ENCODE data around the gene RPS21.
"Not testable (repeated sequence)": the region's sequence is repeated elsewhere in the genome, so short reads cannot be mapped to it uniquely, and the experiment has no call there.

RPS21 gene

GRCh38 chr20:62425281-62426058, 38.6 kb downstream of the RPS21 start:
- H3K27me3 Mint-ChIP-seq = peaks cover 3% of the 10 kb centered on the region
- H3K4me1 Mint-ChIP-seq (ENCODE audit: low read depth) = no peaks in the 10 kb centered on the region
- H3K4me3 Mint-ChIP-seq = no peak overlapping the region
- H3K9me3 Mint-ChIP-seq (ENCODE audit: low read depth) = no peaks in the 10 kb centered on the region
- no peak overlapping the region for H3K27ac Mint-ChIP-seq
- H3K36me3 Mint-ChIP-seq = no peaks in the 10 kb centered on the region

GRCh38 chr20:62426059-62426348, 39.1 kb downstream of the RPS21 start:
- H3K9me3 Mint-ChIP-seq (ENCODE audit: low read depth); H3K27me3 Mint-ChIP-seq; H3K4me1 Mint-ChIP-seq (ENCODE audit: low read depth); H3K27ac Mint-ChIP-seq; H3K4me3 Mint-ChIP-seq; H3K36me3 Mint-ChIP-seq: not testable (repeated sequence)

GRCh38 chr20:62426699-62427131, 39.8 kb downstream of the RPS21 start:
- no peak overlapping the region for H3K4me3 Mint-ChIP-seq

GRCh38 chr20:62427172-62428001, 40.5 kb downstream of the RPS21 start, which contains the start of gene RBBP8NL:
Gene RBBP8NL (minus strand): TSS chr20:62427539. CDS start chr20:62419647, 7,892 bp downstream.
- Mint-ChIP-seq H3K9me3 (ENCODE audit: low read depth) (no peaks in the 10 kb centered on the region), H3K27ac (no peak within 1 kb of the TSS), H3K4me1 (ENCODE audit: low read depth) (no peaks in the 10 kb centered on the region), H3K27me3 (peaks cover 6% of the 10 kb centered on the region), H3K4me3 (no peak within 1 kb of the TSS), H3K36me3 (no peaks in the 10 kb centered on the region)

More at GRCh38 chr20:62426699-62427131, 39.8 kb downstream of the RPS21 start:
- H3K36me3 Mint-ChIP-seq = no peaks in the 10 kb centered on the region
- peaks cover 6% of the 10 kb centered on the region for H3K27me3 Mint-ChIP-seq
- no peak overlapping the region for H3K27ac Mint-ChIP-seq
- no peaks in the 10 kb centered on the region for H3K9me3 Mint-ChIP-seq (ENCODE audit: low read depth)
- no peaks in the 10 kb centered on the region for H3K4me1 Mint-ChIP-seq (ENCODE audit: low read depth)

- no peaks in the 10 kb centered on the region for H3K36me3 Mint-ChIP-seq
- no peak overlapping the region for H3K4me3 Mint-ChIP-seq
- no peaks in the 10 kb centered on the region for H3K4me1 Mint-ChIP-seq (ENCODE audit: low read depth)
- no peak overlapping the region for H3K27ac Mint-ChIP-seq
- peaks cover 6% of the 10 kb centered on the region for H3K27me3 Mint-ChIP-seq
- no peaks in the 10 kb centered on the region for H3K9me3 Mint-ChIP-seq (ENCODE audit: low read depth)
Observed at GRCh38 chr20:62428002-62428372, 41.1 kb downstream of the RPS21 start.

GRCh38 chr20:62428396-62429295, 41.7 kb downstream of the RPS21 start:
- Mint-ChIP-seq H3K4me1 (ENCODE audit: low read depth) (no peaks in the 10 kb centered on the region), H3K36me3 (no peaks in the 10 kb centered on the region), H3K27ac (no peak overlapping the region), H3K27me3 (peaks cover 6% of the 10 kb centered on the region), H3K9me3 (ENCODE audit: low read depth) (no peaks in the 10 kb centered on the region), H3K4me3 (no peak overlapping the region)

- H3K27ac Mint-ChIP-seq = no peak overlapping the region
- no peaks in the 10 kb centered on the region for H3K36me3 Mint-ChIP-seq
- H3K27me3 Mint-ChIP-seq = peaks cover 12% of the 10 kb centered on the region
- no peaks in the 10 kb centered on the region for H3K4me1 Mint-ChIP-seq (ENCODE audit: low read depth)
- no peaks in the 10 kb centered on the region for H3K9me3 Mint-ChIP-seq (ENCODE audit: low read depth)
- no peak overlapping the region for H3K4me3 Mint-ChIP-seq
Observed at GRCh38 chr20:62429455-62430310, 42.8 kb downstream of the RPS21 start.

GRCh38 chr20:62430311-62430853, 43.5 kb downstream of the RPS21 start:
- no peaks in the 10 kb centered on the region for H3K9me3 Mint-ChIP-seq (ENCODE audit: low read depth)
- no peaks in the 10 kb centered on the region for H3K36me3 Mint-ChIP-seq
- H3K4me3 Mint-ChIP-seq = no peak overlapping the region
- H3K4me1 Mint-ChIP-seq (ENCODE audit: low read depth) = no peaks in the 10 kb centered on the region
- peaks cover 17% of the 10 kb centered on the region for H3K27me3 Mint-ChIP-seq
- H3K27ac Mint-ChIP-seq = no peak overlapping the region

GRCh38 chr20:62430866-62431447, 44.1 kb downstream of the RPS21 start:
- Mint-ChIP-seq H3K27me3 (peaks cover 22% of the 10 kb centered on the region), H3K4me3 (no peak overlapping the region), H3K27ac (no peak overlapping the region), H3K9me3 (ENCODE audit: low read depth) (no peaks in the 10 kb centered on the region), H3K4me1 (ENCODE audit: low read depth) (no peaks in the 10 kb centered on the region), H3K36me3 (no peaks in the 10 kb centered on the region)

GRCh38 chr20:62433658-62434497, 47.0 kb downstream of the RPS21 start:
- no peaks in the 10 kb centered on the region for H3K9me3 Mint-ChIP-seq (ENCODE audit: low read depth)
- H3K4me3 Mint-ChIP-seq = no peak overlapping the region
- H3K36me3 Mint-ChIP-seq = no peaks in the 10 kb centered on the region
- H3K4me1 Mint-ChIP-seq (ENCODE audit: low read depth) = no peaks in the 10 kb centered on the region
- no peak overlapping the region for H3K27ac Mint-ChIP-seq
- H3K27me3 Mint-ChIP-seq = peaks cover 20% of the 10 kb centered on the region

- H3K4me3 Mint-ChIP-seq = no peak overlapping the region
- H3K27me3 Mint-ChIP-seq = peaks cover 16% of the 10 kb centered on the region
- H3K27ac Mint-ChIP-seq = no peak overlapping the region
Observed at GRCh38 chr20:62436692-62437091, 49.8 kb downstream of the RPS21 start.

GRCh38 chr20:62437496-62437895, 50.6 kb downstream of the RPS21 start:
- Mint-ChIP-seq H3K4me1 (ENCODE audit: low read depth) (no peaks in the 10 kb centered on the region), H3K36me3 (no peaks in the 10 kb centered on the region), H3K27ac (no peak overlapping the region), H3K27me3 (peaks cover 16% of the 10 kb centered on the region), H3K4me3 (no peak overlapping the region), H3K9me3 (ENCODE audit: low read depth) (no peaks in the 10 kb centered on the region)

More at GRCh38 chr20:62436692-62437091, 49.8 kb downstream of the RPS21 start:
- Mint-ChIP-seq H3K36me3 (no peaks in the 10 kb centered on the region), H3K4me1 (ENCODE audit: low read depth) (no peaks in the 10 kb centered on the region), H3K9me3 (ENCODE audit: low read depth) (no peaks in the 10 kb centered on the region)

GRCh38 chr20:62437927-62438326, 51.0 kb downstream of the RPS21 start:
- peaks cover 16% of the 10 kb centered on the region for H3K27me3 Mint-ChIP-seq
- H3K4me3 Mint-ChIP-seq = no peak overlapping the region
- no peak overlapping the region for H3K27ac Mint-ChIP-seq
- no peaks in the 10 kb centered on the region for H3K9me3 Mint-ChIP-seq (ENCODE audit: low read depth)
- H3K36me3 Mint-ChIP-seq = no peaks in the 10 kb centered on the region
- H3K4me1 Mint-ChIP-seq (ENCODE audit: low read depth) = no peaks in the 10 kb centered on the region

Data from activated naive CD8-positive, alpha-beta T cell (primary cell).